Stimulated activated CD4-positive, alpha-beta T cell treated with anti-CD3 and anti-CD28 coated beads, Interleukin-12 subunit alpha, Interleukin-12 subunit beta, amount 100 ng/mL, for 4 hours (primary cell): ENCODE measurements around the gene CHERP.

Experiments used
- DNase-seq: peaks from one replicate; pipeline ENCODE4 v3.0.0-alpha.2; 2020

CHERP gene

DNA sequence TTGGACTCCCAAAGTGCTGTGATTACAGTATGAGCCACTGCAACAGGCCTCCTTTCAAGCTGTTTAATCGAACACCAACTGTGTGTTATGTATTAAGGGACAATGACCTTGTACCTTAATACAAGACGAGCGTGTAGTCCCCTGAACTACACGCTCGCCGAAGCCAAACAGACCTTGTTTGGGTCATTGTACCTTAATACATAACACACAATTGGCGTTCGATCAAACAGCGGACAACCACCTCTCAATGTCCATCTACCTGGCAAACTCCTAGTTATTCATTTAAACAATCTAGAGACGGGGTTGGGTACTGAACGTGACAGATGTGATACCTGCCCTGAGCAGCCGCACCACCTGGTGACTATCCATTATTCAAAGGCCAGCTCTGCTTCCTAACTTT is 1.3 kb downstream of the CHERP start:
- no peak for DNase-seq

DNA sequence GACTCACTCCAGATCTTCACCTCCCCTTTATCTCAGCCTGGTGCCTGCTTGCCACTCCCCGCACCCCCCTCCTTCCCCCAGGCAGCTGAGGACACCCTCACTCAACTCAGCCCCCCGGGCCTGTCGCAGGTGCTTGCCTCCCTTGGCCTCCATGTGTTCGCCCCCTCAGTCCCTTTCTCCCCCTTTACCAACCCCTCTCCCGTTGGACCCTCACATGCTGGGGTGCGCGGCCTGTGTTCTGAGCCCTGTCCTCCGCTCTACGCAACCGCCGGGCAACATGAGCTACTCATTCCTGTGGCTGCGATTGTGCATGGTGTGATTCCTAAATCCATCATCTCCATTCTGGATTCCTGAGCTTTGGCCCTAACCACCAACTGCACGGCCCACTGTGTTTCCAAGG is 5.1 kb downstream of the CHERP start:
- DNase-seq, result no peak

DNA sequence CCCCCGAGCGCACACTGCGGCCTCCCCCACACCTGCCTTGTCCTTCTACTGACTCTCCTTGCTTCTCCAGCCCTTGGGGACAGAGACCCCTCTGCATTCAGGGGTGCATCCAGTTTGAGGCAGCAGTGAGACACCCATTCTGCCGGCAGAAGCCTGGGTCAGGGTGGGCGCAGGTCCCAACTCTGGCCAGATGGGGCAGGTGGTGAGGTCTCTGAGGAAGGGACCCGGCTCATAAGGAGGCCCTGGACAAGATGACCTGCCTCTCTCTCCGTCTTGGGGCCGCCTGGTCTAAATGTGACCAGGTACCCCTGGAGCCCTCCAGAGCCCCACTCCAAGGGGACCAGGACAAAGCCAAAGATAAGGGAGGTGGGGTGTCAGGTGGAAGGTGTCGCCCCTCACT is 6.1 kb downstream of the CHERP start:
- DNase-seq, result no peak

DNA sequence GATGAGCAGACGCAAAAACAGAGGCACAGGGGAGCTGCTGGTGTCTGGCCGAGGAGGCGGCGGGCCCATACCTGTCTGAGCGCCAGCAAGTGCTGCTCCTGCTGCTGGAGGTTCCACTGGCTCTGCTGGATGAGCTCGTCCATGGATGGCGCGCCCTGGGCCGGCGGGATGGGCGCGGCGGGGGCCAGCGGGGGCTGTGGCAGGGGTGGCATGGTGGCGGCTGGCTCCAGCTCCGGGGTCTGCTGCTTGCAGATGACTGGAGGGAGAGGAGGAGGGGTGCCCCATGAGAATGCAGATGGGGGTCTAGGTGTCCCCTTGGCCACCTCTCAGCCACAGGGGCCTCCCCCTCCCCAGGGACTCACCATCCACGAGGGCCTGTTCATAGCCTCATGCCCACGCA is 6.9 kb downstream of the CHERP start:
- no peak for DNase-seq

DNA sequence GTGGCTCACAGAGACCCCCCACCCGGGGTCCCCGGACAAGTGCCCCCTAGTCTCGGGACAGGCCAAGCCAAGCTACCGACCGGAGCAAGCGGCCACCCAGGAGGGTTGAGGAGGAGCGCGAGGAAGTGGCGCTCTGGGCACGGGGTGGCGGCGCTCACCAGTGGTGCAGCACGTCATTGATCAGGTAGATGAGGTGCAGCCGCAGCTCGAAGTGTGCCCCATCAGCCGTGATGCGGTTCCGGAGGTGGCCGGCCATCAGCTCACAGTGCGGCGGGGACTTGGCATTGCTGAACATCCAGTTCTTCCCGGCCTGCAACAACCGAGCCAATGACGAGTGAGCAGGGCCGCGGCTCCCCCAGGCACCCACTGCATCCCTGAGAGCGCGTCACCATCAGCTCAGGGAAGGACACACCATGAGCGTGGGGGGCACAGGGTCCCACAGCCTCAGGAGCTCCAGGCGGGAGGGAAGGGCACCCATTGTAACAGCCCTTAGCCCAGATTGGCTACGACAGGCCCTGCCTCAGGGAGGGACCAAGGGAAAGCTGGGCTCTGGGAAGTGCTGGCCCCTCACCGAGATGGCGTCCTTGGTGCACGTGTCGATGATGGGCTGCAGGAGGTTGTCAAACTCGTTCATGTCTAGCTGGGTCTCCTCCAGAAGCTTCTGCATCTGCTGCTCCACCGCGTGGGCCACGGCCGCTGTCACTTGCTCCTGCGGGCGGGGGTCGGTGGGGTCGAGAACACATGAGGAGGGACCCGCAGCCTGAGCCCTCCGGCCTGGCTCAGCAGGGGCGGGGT is 9.6 kb downstream of the CHERP start:
- no peak for DNase-seq

DNA sequence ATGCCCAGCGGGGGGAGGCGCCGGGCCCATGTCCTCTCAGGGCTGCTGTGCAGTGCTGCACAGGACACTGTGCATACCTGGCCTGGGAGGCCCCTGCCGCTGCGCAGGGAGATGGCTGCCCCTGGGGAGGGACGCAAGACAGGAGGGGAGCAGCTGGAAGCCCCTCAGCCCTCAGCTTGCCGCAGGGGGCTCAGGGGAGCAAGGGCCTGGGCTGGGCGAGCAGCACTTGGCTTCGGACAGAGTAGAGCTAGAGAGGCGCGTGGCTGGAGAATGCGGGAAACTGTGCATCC is 10.9 kb downstream of the CHERP start:
- DNase-seq, result no peak

DNA sequence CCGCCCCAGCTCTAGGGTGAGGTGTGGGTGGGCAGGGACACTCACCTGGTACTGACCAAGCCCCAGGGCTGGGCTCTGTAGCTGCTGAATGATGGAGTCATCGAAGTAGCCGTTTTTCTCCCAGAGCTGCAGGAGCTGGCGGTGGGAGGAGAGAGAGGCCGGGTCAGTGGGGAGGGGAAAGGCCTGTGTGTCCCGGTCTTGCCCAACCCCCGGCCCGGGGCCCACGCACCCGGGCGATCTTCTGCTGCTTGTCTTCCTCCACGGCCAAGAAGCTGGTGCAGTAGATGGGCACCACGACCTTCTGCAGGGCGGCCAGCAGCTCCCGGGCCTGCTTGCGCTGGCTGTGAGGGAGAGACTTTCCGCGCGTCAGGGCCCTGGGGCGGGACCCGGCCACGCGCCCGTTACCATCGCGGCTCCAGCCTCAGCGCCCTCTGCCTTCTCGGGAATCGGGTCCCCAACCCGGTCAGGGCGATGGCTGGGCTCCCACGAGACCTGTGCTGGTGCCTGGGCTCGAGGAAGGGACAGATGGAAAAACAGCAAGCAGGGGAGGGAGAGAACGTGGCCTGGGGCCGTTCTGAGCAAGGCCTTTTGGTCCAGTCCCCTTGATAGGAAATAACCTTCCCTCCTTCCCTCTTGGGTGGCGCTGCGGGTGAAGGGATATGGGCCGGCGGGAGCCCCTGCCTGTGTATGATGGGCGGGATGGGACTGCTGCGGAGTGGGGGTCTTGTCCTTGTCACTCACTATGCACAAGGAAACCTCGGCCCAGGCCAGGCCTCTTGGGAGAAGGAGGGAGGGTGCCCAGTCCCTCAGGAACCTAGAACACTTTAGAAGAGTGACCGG is 11.5 kb downstream of the CHERP start:
- DNase-seq, result no peak

DNA sequence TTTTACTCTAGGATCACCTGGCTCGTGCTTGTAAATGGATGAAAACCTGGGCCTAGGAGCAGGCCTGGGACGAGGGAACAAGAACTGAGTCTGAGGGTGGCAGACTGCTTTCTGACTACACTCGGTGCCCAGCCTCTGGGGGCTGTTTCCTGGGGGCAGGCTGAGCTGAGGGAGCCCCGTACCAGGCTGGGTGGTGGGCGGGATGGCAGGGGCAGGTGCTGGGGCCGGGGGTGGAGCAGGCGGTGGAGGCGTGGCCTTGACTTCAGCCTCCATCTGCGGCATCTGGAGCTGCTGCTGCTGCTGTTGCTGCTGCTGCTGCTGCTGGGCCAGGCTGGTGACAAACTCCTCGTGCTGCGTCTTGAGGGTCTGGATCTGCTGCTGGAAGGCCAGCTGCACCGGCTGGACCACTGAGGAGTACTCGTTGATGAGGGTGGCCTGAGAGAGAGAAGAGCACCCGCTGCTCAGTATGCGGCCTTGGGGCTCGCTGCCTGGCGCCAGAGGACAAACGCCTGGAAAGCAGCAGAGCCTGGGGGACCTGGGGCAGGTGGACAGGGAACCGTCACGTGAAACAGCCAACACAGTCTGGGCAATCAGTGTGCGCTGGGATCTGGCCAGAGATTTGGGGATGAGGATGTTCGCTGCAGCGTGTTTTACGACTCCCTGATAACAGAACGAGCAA is 12.6 kb downstream of the CHERP start:
- DNase-seq, result no peak

DNA sequence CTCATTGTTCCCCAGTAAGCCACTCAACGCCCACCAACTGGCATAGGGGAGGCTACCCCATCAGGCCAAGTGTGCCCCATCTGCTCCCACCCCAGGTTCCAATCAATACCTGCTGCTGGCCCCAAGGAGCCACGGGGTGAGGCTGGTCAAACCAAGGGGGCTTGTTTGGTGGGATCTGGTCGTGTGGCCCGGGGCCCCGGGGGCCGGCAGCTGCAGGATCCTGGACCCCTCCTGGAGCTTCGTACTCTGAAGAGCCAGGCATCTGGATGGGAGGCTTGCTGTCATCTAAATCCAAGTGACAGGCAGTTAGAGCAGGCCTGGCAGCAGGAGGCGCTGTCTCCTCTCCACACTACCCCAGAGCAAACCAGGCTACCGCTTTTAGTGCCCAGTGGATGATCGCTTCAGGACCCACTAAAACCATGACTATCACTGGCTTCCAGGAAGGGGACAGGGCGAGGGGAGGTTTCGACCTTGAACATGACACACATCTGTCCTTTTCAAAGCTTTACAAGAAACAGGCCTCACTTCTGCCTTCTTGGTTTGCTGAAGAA is 14.2 kb downstream of the CHERP start:
- peak; percentile 40 for DNase-seq

DNA sequence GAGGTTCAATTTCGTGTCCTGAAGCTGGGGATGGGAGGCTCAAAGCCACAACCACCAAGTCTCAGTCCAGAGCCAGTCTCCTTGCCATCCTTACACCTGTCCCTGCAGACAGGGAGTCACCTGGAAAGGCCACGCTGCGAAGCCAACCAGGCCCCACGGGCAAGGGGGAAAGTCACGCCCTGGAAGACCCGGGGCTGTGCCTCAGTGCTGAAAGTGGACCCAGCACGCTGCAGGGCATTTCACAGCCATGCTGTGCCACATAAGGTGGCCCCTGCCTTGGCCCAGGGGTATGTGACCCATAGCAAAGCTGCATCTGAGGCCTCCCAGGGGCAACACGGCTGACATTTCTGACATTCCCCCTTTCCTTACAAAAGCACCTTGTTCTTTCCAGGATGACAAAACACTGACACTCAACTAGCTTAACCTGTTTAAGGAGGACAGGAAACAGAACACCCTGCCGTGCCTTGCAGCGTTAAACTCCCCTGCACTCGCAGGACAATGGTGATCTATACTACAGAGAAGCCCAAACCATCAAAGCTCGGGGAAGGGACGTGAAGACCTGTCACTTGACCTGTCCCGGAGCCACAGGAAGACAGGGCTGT is 14.8 kb downstream of the CHERP start:
- DNase-seq, result no peak

DNA sequence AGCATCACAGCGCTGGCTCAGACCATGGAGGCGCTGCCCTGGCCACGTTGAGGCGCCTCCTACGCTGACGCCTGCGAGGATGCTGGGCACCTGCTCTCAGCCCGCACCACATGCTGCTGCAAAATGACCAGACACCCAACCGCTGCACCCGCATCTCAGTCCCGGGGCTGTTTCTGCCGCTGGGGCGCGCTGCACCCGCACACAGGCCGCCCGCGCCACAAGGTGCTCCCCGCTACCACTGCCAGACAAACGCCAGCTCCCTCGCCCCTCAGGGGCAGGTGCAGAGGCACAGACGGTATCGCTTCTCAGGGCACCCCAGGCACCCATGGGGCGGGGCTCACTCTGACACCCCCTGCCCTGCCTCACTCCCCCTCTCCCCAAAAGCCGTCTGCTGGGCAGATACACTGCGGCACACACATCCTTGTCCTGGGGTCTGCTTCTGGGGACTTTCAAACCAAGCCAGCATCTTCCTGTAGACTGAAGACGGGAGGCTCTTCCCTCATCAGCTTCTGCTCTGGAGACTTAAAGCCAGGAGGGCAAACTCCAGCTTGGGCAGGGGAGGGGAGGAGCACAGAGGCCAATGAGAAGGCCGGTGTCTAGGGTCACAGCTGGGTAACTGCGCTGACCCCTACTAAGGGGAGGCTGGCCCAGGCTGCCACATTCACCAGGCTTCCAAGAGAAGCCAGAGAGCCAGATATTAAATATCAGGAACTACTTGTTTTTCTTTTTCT is 16.3 kb downstream of the CHERP start:
- no peak for DNase-seq

DNA sequence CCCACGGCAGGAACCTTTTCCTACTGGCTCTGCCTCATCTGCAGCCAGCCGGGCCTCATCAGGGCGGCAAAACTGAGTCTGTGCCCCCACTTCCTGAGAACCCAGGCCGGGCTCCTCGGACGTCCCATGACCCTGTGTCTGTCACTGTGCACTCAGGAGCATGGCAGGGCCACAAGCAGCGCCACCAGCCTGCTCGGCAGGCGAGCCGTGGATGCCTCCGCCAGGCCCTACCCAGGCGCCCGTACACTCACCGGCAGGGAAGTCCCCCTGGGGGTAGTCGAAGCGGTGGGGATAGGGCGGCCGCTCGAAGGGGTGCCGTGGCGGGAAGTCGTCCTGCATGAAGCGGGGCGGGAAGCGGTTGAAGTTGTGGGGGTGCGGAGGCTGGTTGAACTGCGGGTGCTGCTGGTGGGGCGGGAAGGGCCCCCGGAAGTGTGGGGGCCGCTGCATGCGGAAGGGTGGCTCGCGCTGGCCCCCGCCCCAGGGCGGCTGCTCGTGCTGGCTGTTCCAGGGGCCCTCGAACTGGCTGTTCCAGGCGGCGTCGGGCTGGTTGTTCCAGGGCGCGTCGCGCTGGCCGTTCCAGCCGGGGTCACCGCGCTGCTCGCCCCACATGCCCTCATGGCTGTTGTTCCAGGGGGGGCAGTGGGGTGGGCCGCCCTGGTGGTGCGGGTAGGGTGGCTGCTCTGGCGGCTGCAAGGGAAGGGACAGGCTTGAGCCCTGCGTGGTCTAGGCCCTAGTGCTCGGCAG is 17.1 kb downstream of the CHERP start:
- no peak for DNase-seq

DNA sequence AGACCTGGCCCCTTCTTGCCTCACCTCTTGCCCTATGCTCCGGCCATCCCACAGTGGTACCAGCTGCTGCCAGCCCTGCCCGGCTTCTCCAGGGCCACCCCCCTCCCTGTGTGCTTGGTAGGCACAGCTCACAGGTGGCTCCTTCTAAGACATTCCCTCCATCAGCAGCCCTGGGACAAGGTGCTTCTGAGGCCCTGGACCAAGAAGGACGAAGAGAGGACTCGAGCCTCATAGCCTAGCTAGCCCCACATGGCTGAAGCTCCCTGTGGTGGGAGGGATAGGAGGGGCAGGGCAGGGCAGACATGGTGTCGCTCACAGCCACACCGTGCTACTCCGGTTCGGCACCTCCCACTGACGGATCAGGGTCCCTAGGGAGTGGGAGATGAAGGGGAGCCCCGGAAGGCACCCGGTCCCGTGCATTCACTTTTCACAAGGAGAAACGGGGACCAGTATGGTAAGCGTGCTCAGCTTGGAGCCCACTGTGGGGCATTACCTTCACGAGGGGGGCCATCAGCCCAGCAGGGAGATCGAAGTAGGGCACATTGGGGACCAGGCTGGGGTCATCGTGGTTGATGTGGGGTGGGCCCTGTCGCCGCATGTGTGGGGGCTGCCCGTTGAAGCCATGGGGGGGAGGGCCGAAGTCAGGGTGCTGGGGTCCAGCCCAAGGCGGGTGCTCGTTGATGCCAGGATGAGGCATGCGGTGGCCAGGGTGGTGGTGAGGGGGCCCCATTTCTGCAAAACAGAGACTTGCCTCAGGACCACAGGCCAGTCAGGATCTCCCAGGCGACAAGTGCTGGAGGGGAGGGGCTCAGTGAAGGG is 19.5 kb downstream of the CHERP start:
- DNase-seq, result no peak

DNA sequence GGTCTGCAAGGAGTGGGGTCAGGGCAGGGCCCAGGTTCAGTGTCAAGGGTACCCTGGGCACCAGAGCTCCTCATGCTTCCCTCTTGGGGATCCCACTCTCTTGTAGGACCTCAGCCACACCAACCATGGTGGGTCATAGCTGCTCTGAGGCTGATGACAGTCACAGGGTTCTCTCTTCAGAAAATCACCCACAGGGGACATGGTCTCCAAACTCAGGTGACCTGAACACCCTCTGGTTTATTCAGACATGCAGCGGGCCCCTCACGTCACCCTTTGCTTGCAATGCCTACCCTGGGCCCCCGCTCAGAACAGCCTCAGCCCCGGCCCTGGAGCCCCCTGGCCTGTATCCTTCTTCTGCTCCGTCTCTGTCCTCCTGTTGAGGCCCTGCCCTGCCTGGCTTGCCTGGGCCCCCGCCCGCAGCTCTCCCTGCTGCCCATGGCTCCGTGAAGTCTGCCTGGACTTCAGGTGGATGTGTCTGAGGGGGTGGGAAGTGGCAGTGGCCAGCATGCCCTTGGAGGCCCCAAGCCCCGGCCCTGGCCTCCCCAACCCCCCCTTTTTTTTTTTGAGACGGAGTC is 20.4 kb downstream of the CHERP start:
- no peak for DNase-seq

DNA sequence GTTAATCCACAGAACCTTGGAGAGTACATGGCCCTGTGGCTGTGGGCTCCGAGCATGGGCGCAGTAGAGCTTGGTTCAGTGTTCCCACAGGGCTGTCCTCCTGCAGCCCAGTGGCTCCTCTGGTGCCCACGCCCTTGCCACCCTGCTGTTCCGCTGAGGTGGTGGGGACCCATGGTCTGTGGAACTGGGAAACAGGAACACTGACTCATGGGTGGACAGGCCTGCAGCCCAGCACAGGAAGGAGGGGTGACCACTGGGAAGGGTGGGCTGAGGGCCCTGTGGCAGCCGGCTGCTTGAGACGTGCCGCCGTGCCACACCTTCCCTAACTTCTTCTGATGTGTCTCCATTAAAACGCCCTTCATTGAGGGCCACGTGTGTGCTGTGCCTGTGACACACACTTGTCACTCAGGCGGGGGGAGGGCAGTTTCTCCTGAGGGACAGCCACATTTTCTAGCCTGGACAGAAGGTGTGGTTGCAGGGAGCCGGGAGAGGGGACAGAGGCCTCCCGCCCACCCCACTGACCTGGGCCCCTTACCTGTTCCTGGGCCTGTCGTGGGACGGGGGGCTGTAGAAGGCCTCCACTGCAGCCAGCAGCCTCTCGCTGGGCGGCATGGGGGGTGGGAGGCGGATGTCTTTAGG is 21.1 kb downstream of the CHERP start:
- no peak for DNase-seq

DNA sequence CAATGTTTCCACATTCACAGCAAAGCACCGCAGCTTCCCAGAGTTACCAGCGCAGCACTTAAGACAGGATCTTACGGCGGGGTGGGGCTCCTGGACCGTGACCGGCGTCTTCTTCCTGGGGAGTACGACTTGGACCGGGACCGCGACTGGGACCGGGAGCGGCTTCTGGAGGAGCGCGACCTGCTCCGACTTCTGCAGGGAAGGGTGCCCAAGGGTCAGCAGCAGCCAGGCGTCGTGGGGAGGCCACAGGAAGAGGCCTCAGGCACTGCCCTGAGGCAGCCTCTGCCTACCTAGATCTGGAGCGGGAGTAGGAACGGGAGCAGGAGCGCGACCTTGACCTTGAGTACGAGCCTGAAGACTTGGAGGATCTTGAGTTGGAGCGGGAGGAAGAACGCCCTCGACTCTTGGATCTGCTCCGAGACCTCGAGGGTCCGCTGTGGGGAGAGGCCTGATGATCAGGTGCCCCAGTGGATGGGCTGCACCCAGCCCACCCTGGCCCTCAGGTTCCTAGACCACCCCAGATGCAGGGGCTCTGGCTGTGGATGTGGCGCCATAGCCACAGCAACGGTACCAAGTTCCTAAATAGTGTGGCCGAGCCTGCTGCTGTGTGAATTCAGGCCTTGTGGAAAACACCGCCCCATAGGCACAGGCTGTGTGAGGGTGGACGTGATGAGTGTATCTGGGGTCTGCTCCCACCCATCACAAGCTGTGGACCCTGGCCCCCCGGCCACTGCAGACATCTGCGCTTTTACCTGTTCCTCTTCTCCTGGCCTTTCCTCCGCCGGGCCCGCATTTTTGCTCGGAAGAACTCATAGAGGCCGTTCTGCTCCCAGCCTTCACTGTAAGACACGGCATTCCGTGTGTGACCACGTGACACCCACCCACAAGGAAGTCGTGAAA is 21.9 kb downstream of the CHERP start:
- no peak for DNase-seq

DNA sequence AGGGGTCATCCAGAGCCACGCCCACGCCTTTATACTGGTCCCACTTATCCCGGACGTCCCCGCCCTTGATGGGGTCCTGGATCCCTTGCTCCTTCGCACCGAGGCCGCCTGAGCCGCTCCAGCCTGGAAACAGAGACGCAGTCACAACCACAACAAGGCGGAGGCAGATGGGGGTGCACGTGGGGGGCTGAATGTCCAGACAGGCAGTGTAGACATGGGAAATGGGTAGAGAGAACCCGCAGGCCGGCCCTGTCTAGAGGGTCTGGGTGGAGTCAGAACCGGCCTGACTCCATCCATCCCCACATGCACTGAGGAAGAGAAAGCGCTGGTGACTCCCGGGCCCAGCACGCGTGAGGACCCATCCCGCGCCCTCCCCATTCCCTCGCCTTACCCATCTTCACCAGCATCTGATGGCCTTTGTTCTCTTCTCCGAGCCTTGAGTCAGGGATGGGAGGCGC is 23.0 kb downstream of the CHERP start:
- no peak for DNase-seq

DNA sequence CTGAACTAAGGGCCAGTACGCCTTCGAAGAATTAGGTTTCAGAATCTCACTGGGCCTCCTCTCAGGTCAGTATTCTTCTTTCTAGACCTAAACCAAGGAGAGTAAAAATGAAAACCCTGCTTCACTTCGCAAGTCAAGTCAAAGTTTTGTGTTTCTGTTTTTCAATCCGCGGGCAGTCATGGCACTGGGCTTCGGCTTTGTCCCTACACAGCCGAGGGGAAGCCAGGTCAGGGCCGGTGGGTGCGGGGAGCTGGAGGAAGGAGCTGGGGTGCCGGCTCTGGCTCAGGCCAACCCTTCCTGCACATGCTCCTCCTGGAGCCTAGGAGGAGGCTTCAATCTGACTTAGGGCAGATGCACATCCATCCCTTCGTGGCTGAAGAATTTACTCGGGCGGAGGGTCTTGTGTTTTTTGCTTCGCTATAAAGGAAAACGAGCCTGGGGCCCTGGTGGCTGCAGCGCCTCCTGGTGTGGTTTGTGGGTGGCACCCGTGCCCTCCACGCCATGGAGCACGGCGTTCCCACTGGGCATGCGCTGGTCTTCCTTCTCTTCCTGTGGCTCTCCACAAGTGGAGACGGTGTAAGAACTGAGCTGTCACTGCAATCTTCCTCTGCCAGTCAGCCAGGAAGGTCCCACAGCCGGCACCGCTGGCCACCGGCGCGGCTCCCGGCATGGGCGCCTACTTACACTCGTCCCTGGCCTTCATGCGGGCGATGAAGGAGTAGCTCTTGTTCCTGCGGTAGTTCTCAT is 23.6 kb downstream of the CHERP start:
- no peak for DNase-seq
